Uterus (tissue), 2 donors: ENCODE data around the gene LPXN.

Experiments used
- POLR2A ChIP-seq, 2 donors: fragments of 450-650 bp; IDR thresholded peaks; one replicate each; pipeline ENCODE4 v1.6.1; 2016; ENCODE audit warnings: antibody characterized with exemption in 2 of 2, mild to moderate bottlenecking in 1 of 2, moderate library complexity in 1 of 2
- TF ChIP-seq, protein P1 (sequence below), 4 experiments: fragments of 200-600 bp in 2 of 4; fragments of 450-650 bp in 2 of 4; sonication (generic) in 2 of 4; IDR thresholded peaks; one replicate each; pipeline ENCODE4 v1.5.1; 2016 to 2019; ENCODE audit warnings: antibody characterized with exemption in 4 of 4, mild to moderate bottlenecking in 2 of 4, moderate library complexity in 1 of 4

DNA sequence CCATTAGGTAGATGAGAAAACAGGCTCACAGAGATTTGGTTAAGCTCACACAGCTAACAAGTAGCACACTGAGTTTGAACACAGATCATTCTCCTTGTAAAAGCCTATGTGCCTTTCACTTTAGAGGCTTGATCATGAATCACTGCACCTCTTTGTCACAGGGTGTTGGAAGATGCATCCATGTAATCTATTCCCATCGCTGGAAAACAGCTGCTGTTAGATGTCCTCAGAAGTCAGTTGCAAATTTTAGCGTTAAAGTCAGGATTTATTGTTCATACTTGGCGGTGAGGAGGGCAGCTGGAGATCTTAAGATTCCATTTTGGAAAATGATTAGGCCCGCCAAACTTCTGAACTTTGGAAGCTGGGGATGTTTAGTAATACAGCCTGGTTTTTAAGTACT, 49.4 kb upstream of the LPXN start:
- TF ChIP-seq, protein P1, sequence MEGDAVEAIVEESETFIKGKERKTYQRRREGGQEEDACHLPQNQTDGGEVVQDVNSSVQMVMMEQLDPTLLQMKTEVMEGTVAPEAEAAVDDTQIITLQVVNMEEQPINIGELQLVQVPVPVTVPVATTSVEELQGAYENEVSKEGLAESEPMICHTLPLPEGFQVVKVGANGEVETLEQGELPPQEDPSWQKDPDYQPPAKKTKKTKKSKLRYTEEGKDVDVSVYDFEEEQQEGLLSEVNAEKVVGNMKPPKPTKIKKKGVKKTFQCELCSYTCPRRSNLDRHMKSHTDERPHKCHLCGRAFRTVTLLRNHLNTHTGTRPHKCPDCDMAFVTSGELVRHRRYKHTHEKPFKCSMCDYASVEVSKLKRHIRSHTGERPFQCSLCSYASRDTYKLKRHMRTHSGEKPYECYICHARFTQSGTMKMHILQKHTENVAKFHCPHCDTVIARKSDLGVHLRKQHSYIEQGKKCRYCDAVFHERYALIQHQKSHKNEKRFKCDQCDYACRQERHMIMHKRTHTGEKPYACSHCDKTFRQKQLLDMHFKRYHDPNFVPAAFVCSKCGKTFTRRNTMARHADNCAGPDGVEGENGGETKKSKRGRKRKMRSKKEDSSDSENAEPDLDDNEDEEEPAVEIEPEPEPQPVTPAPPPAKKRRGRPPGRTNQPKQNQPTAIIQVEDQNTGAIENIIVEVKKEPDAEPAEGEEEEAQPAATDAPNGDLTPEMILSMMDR (IDR thresholded peaks at IDR 0.05): no peak
- TF ChIP-seq POLR2A (IDR thresholded peaks at IDR 0.05): no peak
